ENCODE measurements around the gene NIPAL1.

The NIPAL1 gene

GRCh38 chr4:48082956-48083355 lies 66.4 kb downstream of the NIPAL1 start:
- in situ Hi-C loops (cut with MboI; ENCODE audit: low sequenced_read_pairs, unreplicated experiment), result loop anchor here (25.0 kb wide), 2 partner anchors 146 to 396 kb away; no protein-coding TSS in a partner anchor
- DNase-seq (ENCODE audit: low spot score), result no peak
- TF ChIP-seq, protein P1, sequence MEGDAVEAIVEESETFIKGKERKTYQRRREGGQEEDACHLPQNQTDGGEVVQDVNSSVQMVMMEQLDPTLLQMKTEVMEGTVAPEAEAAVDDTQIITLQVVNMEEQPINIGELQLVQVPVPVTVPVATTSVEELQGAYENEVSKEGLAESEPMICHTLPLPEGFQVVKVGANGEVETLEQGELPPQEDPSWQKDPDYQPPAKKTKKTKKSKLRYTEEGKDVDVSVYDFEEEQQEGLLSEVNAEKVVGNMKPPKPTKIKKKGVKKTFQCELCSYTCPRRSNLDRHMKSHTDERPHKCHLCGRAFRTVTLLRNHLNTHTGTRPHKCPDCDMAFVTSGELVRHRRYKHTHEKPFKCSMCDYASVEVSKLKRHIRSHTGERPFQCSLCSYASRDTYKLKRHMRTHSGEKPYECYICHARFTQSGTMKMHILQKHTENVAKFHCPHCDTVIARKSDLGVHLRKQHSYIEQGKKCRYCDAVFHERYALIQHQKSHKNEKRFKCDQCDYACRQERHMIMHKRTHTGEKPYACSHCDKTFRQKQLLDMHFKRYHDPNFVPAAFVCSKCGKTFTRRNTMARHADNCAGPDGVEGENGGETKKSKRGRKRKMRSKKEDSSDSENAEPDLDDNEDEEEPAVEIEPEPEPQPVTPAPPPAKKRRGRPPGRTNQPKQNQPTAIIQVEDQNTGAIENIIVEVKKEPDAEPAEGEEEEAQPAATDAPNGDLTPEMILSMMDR (IDR thresholded peaks at IDR 0.05; ENCODE audit: borderline replicate concordance, control extremely low read depth, extremely low read depth, insufficient read depth, missing control alignments), result no peak

DNA sequence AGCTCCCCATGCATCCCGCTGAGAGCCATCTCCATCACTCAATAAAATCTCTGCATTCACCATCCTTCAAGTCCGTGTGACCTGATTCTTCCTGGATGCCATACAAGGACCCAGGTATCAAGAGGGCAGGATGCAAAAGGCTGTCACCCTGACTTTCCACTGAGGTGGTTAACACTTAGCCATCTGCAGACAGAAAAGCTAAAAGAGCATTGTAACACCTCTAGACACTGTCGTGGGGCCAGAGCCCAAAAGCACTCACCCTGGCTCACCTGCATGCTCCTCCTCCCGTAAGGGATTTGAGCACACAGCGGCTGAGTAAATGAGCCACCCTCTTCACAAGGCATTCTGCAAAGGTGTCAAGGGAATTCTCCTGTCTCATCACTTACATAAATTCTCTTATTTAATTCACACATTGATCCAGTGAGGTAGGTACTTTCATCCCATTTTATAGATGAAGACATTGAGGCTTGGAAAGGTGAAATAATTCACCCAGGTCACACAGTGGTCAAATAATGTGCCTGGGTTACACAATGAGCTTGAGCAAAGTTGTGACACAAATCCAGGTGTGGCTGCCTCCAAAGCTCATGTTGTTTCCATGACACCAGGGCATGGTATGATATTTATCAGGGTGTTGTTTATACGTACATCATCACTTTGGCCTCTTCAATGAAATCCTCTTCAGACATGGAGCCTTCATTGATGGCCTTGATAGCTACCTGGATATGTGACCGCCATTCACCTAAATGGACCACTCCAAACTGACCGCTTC lies 69.4 kb downstream of the NIPAL1 start:
- DNase-seq (ENCODE audit: low spot score), result no peak
- TF ChIP-seq, protein P1 (IDR thresholded peaks at IDR 0.05; ENCODE audit: borderline replicate concordance, control extremely low read depth, extremely low read depth, insufficient read depth, missing control alignments), result no peak
- in situ Hi-C loops (cut with MboI; ENCODE audit: low sequenced_read_pairs, unreplicated experiment), result loop anchor here (25.0 kb wide), 2 partner anchors 149 to 399 kb away; no protein-coding TSS in a partner anchor
